ENCODE data around the gene TMEM145.

GRCh38 chr19:42370068-42370520 is 57.0 kb downstream of the TMEM145 start:
- TF ChIP-seq, protein P1, sequence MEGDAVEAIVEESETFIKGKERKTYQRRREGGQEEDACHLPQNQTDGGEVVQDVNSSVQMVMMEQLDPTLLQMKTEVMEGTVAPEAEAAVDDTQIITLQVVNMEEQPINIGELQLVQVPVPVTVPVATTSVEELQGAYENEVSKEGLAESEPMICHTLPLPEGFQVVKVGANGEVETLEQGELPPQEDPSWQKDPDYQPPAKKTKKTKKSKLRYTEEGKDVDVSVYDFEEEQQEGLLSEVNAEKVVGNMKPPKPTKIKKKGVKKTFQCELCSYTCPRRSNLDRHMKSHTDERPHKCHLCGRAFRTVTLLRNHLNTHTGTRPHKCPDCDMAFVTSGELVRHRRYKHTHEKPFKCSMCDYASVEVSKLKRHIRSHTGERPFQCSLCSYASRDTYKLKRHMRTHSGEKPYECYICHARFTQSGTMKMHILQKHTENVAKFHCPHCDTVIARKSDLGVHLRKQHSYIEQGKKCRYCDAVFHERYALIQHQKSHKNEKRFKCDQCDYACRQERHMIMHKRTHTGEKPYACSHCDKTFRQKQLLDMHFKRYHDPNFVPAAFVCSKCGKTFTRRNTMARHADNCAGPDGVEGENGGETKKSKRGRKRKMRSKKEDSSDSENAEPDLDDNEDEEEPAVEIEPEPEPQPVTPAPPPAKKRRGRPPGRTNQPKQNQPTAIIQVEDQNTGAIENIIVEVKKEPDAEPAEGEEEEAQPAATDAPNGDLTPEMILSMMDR (IDR thresholded peaks at IDR 0.05): no peak
- TF ChIP-seq POLR2A (IDR thresholded peaks at IDR 0.05; ENCODE audit: low read depth): no peak
- no peak for TF ChIP-seq POLR2AphosphoS5 (IDR thresholded peaks at IDR 0.05)

All from esophagus muscularis mucosa (tissue), 3 donors.